Measurements from ENCODE around the gene ANAPC2.

Gene ANAPC2

DNA sequence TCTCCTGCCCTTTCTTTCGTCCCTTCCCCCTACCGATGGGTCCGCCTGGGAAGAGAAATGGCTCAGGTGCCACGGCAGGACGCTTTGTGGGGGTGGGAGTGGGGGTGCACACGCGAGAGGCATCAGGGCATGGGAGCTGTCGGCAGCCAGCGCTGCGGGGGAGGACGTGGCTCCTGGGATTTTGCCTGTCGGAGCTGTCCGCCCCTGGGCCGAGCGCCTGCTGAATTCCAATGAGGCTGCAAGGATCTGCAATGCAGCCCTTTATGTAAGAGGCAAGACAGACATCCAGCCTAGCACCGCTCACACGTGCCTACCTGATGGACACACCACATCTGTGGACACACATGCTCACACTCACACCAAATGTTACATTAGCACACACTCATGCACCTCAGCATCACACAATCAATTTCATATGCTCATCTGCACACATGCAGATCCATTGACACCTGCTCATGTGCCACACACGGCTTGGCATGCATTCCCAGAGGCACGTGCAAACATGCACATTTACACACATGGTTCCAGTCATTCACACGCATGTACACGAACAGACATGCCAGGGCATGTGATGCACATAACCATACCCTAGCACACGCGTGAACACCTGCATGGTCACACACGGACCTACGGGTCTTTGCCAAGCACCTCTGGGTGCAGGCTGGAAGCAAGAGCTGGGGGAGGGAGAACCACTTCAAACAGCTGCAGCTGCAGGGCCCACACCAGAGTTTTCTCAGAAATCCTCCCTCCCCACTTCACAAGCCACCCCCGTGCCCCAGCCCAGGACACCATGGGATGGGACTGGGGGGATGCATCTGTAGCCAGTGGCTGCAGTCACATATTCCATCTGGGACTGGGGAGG lies 48.0 kb downstream of the ANAPC2 start:
- in situ Hi-C loops (cut with HindIII; ENCODE audit: low sequenced_read_pairs), result no loop called here
- H3K4me3 ChIP-seq (ENCODE audit: low read depth, low read length), result no peak overlapping the region
- TF ChIP-seq, protein P1, sequence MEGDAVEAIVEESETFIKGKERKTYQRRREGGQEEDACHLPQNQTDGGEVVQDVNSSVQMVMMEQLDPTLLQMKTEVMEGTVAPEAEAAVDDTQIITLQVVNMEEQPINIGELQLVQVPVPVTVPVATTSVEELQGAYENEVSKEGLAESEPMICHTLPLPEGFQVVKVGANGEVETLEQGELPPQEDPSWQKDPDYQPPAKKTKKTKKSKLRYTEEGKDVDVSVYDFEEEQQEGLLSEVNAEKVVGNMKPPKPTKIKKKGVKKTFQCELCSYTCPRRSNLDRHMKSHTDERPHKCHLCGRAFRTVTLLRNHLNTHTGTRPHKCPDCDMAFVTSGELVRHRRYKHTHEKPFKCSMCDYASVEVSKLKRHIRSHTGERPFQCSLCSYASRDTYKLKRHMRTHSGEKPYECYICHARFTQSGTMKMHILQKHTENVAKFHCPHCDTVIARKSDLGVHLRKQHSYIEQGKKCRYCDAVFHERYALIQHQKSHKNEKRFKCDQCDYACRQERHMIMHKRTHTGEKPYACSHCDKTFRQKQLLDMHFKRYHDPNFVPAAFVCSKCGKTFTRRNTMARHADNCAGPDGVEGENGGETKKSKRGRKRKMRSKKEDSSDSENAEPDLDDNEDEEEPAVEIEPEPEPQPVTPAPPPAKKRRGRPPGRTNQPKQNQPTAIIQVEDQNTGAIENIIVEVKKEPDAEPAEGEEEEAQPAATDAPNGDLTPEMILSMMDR (IDR thresholded peaks at IDR 0.05; ENCODE audit: low read depth, low read length, missing control alignments), result no peak
- DNase-seq (ENCODE audit: low read depth), result no peak

DNA sequence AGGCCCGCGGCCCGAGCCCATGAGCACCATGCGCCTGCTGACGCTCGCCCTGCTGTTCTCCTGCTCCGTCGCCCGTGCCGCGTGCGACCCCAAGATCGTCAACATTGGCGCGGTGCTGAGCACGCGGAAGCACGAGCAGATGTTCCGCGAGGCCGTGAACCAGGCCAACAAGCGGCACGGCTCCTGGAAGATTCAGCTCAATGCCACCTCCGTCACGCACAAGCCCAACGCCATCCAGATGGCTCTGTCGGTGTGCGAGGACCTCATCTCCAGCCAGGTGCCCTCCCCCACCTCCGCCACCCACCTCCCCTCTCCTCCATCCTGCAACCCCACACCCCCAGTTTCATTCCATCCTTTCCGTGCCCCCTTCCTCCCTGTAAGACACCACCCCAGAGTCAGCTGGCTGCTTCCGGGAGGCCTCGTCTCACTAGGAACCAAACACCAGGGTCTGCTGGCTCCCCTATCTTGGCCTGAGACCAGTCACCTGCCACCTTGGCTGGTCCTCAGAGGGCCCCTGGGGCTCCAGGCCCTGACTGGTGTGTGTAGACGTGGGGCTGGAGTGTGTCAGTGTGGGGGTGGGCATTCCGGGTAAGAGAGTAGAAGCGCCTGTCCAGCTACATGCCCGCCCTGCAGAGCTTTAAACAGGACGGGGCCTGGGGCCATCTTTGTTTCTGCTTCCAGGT lies 48.8 kb downstream of the ANAPC2 start:
- TF ChIP-seq, protein P1 (IDR thresholded peaks at IDR 0.05; ENCODE audit: low read depth, low read length, missing control alignments), result no peak
- H3K4me3 ChIP-seq (ENCODE audit: low read depth, low read length), result no peak overlapping the region
- no peak for DNase-seq (ENCODE audit: low read depth)
- in situ Hi-C loops (cut with HindIII; ENCODE audit: low sequenced_read_pairs), result no loop called here

DNA sequence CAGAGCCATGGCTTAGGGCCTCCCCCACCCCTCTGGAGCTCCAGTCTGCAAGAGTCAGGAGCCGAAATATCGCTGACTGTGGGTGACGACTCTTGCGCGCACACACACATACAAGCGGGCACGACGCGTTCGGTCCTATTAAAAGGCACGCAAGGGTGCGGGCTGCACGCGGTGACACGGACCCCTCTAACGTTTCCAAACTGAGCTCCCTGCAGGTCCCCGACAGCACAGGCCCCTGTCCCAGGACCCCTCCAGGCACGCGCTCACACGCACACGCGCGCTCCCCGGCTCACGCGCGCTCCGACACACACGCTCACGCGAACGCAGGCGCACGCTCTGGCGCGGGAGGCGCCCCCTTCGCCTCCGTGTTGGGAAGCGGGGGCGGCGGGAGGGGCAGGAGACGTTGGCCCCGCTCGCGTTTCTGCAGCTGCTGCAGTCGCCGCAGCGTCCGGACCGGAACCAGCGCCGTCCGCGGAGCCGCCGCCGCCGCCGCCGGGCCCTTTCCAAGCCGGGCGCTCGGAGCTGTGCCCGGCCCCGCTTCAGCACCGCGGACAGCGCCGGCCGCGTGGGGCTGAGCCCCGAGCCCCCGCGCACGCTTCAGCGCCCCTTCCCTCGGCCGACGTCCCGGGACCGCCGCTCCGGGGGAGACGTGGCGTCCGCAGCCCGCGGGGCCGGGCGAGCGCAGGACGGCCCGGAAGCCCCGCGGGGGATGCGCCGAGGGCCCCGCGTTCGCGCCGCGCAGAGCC lies 49.5 kb downstream of the ANAPC2 start, which contains the start of gene GRIN1:
Gene GRIN1 (plus strand): TSS at position 433 of the 746 bp plus-strand sequence. CDS start 333 bp downstream, outside the sequence.
- TF ChIP-seq, protein P1 (IDR thresholded peaks at IDR 0.05; ENCODE audit: low read depth, low read length, missing control alignments), result no peak
- in situ Hi-C loops (cut with HindIII; ENCODE audit: low sequenced_read_pairs), result no loop called here
- H3K4me3 ChIP-seq (ENCODE audit: low read depth, low read length), result no peak within 1 kb of the TSS
- DNase-seq (ENCODE audit: low read depth), result no peak

DNA sequence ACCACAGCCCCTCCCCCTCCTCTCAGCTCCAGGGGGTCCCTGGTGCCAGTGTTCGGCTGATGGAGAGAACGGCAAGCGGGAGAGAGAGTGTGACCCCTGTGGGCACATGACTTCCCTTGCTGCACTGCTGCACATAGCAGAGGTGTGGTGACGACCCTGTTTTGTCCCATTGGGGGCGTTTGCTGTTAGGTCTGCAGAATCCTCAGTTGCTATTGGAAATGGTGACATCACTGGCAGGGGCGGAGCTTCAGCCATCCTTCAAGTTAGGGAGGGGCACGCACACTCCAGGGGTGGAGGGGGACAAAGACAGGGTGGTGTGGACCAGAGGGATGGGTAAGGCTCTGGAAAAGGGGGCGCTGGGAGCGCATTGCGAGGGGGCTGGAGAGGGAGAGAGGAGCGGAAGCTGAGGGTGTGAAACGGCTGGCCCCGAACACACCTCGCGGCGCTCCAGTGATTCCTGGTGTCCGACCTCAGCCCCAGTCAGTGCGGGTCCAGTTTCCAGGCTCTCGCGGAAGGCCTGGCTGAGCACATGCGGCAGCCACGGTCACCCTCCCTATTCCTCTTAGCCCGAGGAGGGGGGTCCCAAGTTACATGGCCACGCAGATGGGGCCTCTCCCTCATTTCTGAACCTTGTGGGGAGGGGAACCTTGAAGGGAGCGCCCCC lies 50.2 kb downstream of the ANAPC2 start:
- TF ChIP-seq, protein P1 (IDR thresholded peaks at IDR 0.05; ENCODE audit: low read depth, low read length, missing control alignments), result no peak
- no peak overlapping the region for H3K4me3 ChIP-seq (ENCODE audit: low read depth, low read length)
- in situ Hi-C loops (cut with HindIII; ENCODE audit: low sequenced_read_pairs), result no loop called here
- DNase-seq (ENCODE audit: low read depth), result no peak

DNA sequence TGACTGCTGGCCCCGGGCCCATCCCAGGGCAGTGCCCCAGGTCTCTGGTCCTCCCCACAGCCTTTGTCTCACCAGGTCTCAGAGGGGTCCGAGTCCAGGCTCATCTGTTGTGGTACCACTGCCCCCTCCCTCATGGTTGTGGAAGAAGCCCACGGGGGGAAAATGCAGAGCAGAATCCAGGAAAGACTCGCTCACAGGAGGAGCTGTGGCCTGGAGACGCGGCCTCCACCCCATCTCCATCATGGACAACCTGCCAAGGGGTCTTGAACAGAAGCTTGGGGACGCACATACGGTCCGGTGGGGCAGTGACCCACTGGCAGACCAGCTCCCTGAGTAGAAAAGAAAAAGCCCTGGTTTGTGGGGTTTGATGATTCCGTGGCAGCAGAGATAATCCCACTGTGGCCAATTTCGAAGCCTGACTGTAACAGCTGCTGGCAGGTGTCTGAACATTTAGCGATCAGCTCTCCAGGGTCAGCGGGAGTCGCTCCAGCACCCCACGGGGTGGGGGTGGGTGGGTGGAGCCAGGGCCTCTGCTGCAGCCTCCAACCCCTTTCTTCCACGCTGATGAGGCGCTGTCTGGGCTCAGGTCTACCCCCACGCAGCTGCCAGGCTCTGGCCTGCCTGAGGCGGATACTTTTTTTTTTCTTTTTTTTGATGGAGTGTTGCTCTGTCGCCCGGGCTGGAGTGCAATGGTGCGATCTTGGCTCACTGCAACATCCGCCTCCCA lies 51.3 kb downstream of the ANAPC2 start:
- in situ Hi-C loops (cut with HindIII; ENCODE audit: low sequenced_read_pairs), result no loop called here
- TF ChIP-seq, protein P1 (IDR thresholded peaks at IDR 0.05; ENCODE audit: low read depth, low read length, missing control alignments), result no peak
- no peak for DNase-seq (ENCODE audit: low read depth)
- no peak overlapping the region for H3K4me3 ChIP-seq (ENCODE audit: low read depth, low read length)
